ENCODE measurements around the gene PRDM11.

DNA sequence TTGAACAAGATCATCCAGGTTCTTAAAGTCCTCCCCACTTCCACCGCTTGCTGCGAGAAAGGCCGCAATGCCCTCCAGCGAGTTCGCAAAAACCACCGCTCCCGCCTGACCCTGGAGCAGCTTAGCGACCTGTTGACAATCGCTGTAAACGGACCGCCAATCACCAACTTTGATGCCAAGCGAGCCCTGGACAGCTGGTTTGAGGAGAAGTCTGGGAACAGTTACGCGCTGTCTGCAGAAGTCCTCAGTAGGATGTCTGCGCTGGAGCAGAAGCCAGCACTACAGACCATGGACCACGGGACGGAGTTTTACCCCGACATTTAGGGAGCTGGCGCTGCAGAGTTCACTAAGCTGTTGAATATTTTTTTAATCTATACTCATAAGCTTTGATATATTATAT, 81.4 kb downstream of the PRDM11 start:
- TF ChIP-seq, protein P1, sequence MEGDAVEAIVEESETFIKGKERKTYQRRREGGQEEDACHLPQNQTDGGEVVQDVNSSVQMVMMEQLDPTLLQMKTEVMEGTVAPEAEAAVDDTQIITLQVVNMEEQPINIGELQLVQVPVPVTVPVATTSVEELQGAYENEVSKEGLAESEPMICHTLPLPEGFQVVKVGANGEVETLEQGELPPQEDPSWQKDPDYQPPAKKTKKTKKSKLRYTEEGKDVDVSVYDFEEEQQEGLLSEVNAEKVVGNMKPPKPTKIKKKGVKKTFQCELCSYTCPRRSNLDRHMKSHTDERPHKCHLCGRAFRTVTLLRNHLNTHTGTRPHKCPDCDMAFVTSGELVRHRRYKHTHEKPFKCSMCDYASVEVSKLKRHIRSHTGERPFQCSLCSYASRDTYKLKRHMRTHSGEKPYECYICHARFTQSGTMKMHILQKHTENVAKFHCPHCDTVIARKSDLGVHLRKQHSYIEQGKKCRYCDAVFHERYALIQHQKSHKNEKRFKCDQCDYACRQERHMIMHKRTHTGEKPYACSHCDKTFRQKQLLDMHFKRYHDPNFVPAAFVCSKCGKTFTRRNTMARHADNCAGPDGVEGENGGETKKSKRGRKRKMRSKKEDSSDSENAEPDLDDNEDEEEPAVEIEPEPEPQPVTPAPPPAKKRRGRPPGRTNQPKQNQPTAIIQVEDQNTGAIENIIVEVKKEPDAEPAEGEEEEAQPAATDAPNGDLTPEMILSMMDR (conservative IDR thresholded peaks at IDR 0.05): no peak
- TF ChIP-seq ZFX (IDR thresholded peaks at IDR 0.05): no peak

Measured in C4-2B (cell line).